ENCODE results near the gene SYNGR3.

DNA sequence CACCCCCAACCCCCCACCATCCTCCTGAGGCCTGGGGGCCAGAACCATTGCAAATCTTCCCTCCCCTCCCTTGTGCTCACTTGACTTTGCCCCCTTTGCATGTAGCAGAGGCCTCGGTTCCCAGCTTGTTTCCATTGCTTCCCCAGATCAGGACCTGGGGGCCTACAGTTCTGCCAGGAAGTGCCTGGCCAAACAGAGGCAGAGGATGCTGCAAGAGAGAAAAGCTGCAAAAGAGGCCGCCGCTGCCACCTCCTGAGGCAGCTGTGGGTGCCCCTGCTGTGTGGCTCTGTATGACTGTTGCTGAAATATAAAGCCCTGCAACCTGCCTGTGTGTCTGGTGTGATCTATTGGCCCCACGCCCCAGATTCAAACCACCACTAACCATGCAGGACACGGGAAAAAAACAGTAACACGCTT lies 28.1 kb upstream of the SYNGR3 start:
- TF ChIP-seq, protein P1, sequence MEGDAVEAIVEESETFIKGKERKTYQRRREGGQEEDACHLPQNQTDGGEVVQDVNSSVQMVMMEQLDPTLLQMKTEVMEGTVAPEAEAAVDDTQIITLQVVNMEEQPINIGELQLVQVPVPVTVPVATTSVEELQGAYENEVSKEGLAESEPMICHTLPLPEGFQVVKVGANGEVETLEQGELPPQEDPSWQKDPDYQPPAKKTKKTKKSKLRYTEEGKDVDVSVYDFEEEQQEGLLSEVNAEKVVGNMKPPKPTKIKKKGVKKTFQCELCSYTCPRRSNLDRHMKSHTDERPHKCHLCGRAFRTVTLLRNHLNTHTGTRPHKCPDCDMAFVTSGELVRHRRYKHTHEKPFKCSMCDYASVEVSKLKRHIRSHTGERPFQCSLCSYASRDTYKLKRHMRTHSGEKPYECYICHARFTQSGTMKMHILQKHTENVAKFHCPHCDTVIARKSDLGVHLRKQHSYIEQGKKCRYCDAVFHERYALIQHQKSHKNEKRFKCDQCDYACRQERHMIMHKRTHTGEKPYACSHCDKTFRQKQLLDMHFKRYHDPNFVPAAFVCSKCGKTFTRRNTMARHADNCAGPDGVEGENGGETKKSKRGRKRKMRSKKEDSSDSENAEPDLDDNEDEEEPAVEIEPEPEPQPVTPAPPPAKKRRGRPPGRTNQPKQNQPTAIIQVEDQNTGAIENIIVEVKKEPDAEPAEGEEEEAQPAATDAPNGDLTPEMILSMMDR (IDR thresholded peaks at IDR 0.05), result no peak
- no peak for TF ChIP-seq POLR2A (IDR thresholded peaks at IDR 0.05)
